NT2/D1 (cell line): ENCODE measurements around the gene ENO2.
"Not testable (repeated sequence)": the region's sequence is repeated elsewhere in the genome, so short reads cannot be mapped to it uniquely, and the experiment has no call there.

ENCODE experiments used
- DNase-seq: peaks from one replicate; pipeline ENCODE4 v3.0.0-alpha.2; 2011; ENCODE audit warnings: low read depth, low spot score
- H3K27me3 ChIP-seq: 2 replicates; pipeline ENCODE4 v1.6.0; 2011; ENCODE audit warnings: mild to moderate bottlenecking; ENCODE audit not compliant: insufficient read length, insufficient read depth
- H3K36me3 ChIP-seq: 2 replicates; pipeline ENCODE4 v1.6.1; 2011; ENCODE audit warnings: mild to moderate bottlenecking, low read length, mixed read lengths; ENCODE audit not compliant: insufficient read depth, insufficient read length
- H3K4me1 ChIP-seq: 2 replicates; pipeline ENCODE4 v1.5.1; 2011; ENCODE audit not compliant: insufficient read depth, insufficient read length
- H3K4me3 ChIP-seq: 2 replicates; pipeline ENCODE4 v1.5.1; 2011; ENCODE audit warnings: low read depth; ENCODE audit not compliant: insufficient read length
- H3K9ac ChIP-seq: 2 replicates; pipeline ENCODE4 v1.6.0; 2011; ENCODE audit warnings: low read depth; ENCODE audit not compliant: insufficient read length
- H3K9me3 ChIP-seq: 2 replicates; pipeline ENCODE4 v1.5.1; 2011; ENCODE audit warnings: mild to moderate bottlenecking, low read length; ENCODE audit not compliant: insufficient read depth
- SUZ12 ChIP-seq: IDR thresholded peaks from 2 replicates; pipeline ENCODE4 v1.6.1; 2011; ENCODE audit not compliant: insufficient read length, insufficient read depth; ENCODE audit errors: extremely low read depth
- YY1 ChIP-seq: IDR thresholded peaks from 2 replicates; pipeline ENCODE4 v1.6.1; 2011; ENCODE audit not compliant: insufficient read length, insufficient read depth
- ZNF274 ChIP-seq: IDR thresholded peaks from 2 replicates; pipeline ENCODE4 v1.6.1; 2011; ENCODE audit warnings: mild to moderate bottlenecking, low read depth, low read length

The ENO2 gene

DNA sequence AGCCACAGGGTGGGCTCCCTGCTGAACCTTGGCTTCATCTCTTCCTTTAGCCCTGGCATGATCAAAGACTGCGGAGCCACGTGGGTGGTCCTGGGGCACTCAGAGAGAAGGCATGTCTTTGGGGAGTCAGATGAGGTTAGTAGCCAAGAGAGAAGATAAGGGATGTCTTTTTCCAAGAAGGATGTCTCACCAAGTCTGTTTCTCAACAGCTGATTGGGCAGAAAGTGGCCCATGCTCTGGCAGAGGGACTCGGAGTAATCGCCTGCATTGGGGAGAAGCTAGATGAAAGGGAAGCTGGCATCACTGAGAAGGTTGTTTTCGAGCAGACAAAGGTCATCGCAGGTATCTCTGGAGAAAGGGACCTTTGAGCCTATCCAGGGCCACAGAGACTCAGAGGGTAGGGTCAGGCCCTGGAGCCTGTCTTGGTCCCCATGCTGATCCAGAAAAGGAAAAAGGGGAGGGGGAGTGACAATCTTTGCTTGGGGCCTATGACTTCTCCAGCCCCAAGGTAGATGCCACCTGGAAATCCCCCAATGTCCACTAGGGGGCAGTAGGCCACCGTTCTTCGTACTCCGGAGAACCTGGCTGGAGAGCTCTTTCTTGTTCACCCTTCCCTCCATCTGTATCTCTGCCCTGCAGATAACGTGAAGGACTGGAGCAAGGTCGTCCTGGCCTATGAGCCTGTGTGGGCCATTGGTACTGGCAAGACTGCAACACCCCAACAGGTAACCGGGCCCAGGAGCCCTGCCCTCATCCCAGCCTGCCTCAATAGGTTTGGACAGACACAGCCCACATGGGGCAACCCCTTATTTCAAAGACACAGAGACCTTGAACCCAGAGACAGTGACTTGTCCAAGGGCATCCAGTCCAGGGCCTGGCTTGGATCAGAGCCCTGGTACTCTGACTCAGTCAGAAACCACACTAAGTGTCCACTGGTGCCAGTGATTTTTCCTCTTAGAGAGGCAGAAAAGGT is 45.0 kb upstream of the ENO2 start:
- peak; percentile 99 for DNase-seq
- peaks cover 65% of the 10 kb centered on the region for H3K36me3 ChIP-seq
- peak overlapping the region; percentile 97 for H3K4me3 ChIP-seq

DNA sequence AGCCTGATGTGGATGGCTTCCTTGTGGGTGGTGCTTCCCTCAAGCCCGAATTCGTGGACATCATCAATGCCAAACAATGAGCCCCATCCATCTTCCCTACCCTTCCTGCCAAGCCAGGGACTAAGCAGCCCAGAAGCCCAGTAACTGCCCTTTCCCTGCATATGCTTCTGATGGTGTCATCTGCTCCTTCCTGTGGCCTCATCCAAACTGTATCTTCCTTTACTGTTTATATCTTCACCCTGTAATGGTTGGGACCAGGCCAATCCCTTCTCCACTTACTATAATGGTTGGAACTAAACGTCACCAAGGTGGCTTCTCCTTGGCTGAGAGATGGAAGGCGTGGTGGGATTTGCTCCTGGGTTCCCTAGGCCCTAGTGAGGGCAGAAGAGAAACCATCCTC is 44.1 kb upstream of the ENO2 start:
- not testable (repeated sequence) for H3K4me3 ChIP-seq, H3K9me3 ChIP-seq, DNase-seq, H3K27me3 ChIP-seq
- H3K36me3 ChIP-seq: peaks cover 56% of the 10 kb centered on the region
- H3K4me1 ChIP-seq: peaks cover 41% of the 10 kb centered on the region
- peak overlapping the region; percentile 99 for H3K9ac ChIP-seq

More for the DNA sequence above, 45.0 kb upstream of the ENO2 start:
- H3K9ac ChIP-seq: peak overlapping the region; percentile 97
- no peaks in the 10 kb centered on the region for H3K9me3 ChIP-seq
- H3K4me1 ChIP-seq: peaks cover 38% of the 10 kb centered on the region
- no peak for TF ChIP-seq YY1
- no peak for TF ChIP-seq ZNF274
- TF ChIP-seq SUZ12: no peak
- no peaks in the 10 kb centered on the region for H3K27me3 ChIP-seq

DNA sequence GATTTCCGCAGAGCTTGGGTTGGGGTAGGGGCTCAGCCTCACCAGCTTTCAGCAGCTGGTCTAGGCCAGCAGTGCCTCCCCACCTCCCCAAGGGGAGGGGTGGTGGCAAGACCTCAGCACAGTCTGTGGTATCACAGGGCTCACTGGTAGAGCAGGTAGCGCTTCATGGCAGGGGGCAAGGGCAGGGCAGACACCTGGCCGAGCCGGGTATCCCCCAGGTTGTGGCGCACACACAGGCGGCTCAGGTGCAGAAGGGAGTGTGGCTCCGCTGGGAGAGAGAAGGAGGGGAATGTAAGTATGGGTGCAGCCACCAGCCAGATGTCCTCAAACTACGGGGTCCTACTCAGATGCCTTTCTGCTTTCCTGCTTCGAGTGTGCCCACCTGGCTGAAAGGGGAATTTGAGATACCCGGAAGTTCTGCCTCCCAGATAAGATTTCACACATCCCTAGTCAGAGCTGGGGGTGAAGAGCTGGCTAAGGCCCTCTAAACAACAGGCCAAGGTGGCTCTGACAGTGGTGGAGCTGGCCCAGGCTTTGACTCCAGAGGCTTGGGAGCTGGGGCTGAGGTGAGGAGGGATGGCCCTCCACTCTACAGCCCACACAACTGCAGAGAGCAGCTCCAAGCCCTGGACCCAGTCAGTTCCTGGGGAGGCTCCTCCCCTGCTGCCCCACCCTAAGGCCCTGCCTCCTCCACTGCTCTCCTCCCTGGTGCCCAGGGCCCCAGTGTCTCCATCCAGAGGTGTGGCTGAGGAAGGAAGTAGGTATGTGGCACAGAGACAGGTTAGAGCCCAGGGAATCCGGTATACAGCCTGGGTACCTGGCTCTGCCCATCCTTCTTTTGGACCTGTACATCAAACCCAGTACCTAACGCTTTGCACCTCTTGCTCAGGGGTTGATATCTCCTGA is 43.1 kb upstream of the ENO2 start:
- no peak for TF ChIP-seq SUZ12
- TF ChIP-seq ZNF274: no peak
- TF ChIP-seq YY1: no peak
- Histone ChIP-seq H3K4me1 (peaks cover 33% of the 10 kb centered on the region), H3K9me3 (no peaks in the 10 kb centered on the region), H3K4me3 (peak overlapping the region; percentile 98), H3K36me3 (peaks cover 54% of the 10 kb centered on the region), H3K9ac (peak overlapping the region; percentile 99), H3K27me3 (no peaks in the 10 kb centered on the region)
- no peak for DNase-seq

DNA sequence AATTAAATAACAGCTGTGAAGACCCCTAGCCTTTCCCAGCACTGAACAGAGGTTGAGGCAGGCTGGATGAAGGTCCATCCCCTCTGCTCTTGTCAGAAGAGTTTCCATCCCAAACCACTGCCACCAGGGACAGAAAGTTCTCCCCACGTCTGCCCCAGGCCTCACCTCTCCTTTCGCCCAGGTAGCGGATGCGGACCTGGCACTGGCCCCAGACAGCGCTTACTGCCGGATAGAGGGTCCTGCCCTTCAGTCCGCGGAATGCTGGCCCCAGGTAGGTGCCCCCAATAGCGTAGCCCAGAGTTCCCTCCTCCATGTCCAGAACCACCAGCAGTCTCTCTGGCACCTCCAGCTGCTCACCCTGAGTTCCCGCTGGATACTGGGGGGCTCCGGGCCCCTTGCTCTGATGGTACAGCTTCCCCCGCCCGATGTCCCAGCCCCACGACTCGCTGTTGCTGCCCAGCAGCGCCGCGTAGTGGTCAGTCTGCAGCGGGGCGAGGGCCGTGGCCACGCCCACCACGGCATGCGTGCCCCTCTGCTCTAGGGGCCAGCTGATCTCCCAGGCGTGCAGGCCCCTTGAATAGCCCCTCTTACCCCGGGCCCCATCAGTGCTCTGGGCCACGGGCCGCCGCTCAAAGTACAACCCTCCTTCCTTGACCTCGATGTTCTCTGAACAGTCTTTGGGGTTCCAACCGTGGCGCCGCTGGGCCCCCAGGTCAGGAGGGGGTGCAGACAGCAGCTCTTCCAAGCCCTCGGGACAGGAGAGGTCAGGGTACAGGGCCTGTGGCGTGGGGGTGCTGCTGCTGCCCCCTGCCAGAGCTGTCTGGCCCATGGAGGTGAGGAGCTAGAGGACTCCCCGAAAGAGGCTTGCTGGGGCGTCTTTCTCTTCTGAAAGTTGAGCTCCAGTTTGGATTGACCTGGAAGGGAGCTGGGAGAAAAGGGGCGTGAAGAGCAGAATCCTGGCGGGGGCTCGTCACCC is 42.0 kb upstream of the ENO2 start:
- no peaks in the 10 kb centered on the region for H3K9me3 ChIP-seq
- peaks cover 28% of the 10 kb centered on the region for H3K4me1 ChIP-seq
- peak overlapping the region; percentile 98 for H3K4me3 ChIP-seq
- no peaks in the 10 kb centered on the region for H3K27me3 ChIP-seq
- peak; percentile 95 for DNase-seq
- H3K9ac ChIP-seq: peak overlapping the region; percentile 99
- TF ChIP-seq ZNF274 (no peak), SUZ12 (no peak), YY1 (no peak)
- peaks cover 56% of the 10 kb centered on the region for H3K36me3 ChIP-seq

DNA sequence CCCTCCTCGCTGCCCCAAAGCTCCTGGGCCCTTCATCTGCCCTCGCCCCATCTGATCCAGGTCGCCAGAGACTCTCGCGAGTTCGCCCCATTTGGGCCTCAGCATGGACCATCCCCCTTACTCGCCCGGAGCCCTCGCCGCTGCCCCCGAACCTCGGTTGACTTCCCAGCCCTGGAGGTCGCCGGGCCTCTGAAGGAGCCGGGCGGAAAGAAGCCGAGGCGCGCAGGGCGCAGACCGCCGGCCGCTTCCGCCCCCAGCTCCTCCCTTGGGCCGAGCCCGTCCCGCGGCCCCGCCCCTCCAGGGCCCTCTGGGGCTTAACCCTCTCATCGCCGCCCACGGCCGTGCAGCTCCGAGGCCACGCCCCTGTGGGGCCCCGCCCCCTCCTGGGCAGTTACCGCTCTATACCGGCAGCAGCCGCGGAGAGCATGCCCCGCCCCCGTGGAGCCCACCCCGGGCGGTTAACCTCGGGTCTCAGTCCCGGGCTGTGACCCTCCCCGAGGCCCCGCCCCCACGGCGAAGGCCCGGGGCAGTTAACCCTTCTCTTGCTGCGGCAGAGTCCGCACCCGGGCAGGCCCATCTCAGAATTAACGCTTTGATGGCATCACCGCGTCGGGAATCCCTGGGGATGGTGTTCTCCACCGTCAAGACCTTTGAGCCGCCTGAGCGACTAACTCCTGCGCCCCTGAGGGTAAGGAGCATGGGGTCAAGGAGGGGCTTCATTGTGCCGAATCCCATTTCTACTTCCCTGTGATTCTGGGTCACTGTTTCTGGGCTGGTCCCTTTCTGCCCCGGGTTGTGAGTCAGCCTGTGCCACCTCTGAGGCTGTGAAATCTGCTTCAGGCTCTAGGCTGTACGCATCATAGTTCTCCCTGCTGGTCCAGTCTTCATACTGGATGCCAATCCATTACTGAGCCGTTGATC is 41.0 kb upstream of the ENO2 start, which contains the start of gene SPSB2:
Gene SPSB2, minus strand, starts transcription at position 210 of the 921 bp plus-strand sequence. CDS start 402 bp downstream, outside the sequence.
- Histone ChIP-seq H3K9me3 (no peaks in the 10 kb centered on the region), H3K9ac (peak within 1 kb of the TSS; percentile 99), H3K27me3 (no peaks in the 10 kb centered on the region), H3K4me1 (peaks cover 28% of the 10 kb centered on the region), H3K36me3 (peaks cover 51% of the 10 kb centered on the region), H3K4me3 (peak within 1 kb of the TSS; percentile 98)
- peak; percentile 100 for DNase-seq
- TF ChIP-seq SUZ12 (no peak), ZNF274 (no peak), YY1 (no peak)

DNA sequence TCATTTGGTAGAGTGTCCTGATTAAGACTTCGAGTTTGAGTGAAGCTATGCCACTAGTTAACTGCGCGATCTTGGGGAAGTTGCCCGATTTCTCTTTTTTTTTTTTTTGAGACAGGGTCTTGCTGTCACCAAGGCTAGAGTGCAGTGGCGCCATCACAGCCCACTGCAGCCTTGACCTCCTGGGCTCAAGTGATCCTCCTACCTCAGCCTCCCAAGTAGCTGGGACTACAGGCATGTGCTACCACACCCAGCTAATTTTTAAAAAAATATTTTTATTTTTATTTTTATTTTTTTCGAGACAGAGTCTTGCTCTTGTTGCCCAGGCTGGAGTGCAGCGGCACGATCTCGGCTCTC is 40.4 kb upstream of the ENO2 start:
- not testable (repeated sequence) for H3K27me3 ChIP-seq, H3K9me3 ChIP-seq, DNase-seq
- Histone ChIP-seq H3K4me3 (peak overlapping the region; percentile 61), H3K4me1 (peaks cover 27% of the 10 kb centered on the region), H3K36me3 (peaks cover 44% of the 10 kb centered on the region), H3K9ac (peak overlapping the region; percentile 84)

DNA sequence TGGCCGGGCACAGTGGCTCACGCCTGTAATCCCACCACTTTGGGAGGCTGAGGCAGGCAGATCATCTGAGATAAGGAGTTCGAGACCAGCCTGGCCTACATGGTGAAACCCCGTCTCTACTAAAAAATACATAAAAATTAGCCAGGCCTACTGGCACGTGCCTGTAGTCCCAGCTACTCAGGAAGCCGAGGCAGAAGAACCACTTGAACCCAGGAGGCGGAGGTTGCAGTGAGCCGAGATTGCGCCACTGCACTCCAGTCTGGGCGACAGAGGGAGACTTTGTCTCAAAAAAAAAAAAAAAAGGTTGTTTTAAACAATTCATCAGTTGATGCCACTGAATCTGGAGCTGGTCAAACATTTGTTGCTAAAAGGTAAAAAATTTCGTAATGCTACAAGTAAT is 34.6 kb upstream of the ENO2 start:
- not testable (repeated sequence) for DNase-seq, H3K27me3 ChIP-seq, H3K4me3 ChIP-seq, H3K9me3 ChIP-seq
- peaks cover 17% of the 10 kb centered on the region for H3K4me1 ChIP-seq
- H3K36me3 ChIP-seq: peaks cover 29% of the 10 kb centered on the region
- H3K9ac ChIP-seq: peak overlapping the region; percentile 22
